ENCODE measurements around the gene MRPS34.
A peak's percentile ranks its signal among the peaks of the same experiment; 100 is the strongest.

Gene MRPS34

DNA sequence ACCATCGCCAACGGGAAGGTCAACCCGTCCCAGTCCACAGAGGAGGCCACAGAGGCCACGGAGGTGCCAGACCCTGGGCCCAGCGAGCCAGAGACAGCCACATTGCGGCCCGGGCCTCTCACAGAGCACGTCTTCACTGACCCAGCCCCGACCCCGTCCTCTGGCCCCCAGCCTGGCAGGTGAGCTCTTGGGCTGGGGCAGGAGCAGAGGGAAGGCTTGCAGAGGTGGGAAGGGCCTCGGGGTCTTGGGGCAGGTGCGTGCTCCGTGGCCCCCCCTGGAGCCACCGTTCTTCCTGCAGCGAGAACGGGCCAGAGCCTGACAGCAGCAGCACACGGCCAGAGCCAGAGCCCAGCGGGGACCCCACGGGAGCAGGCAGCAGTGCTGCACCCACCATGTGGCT lies 6.7 kb downstream of the MRPS34 start:
- no peak for TF ChIP-seq POLR2A (IDR thresholded peaks at IDR 0.05; ENCODE audit: low read length)
- TF ChIP-seq GATA1 (IDR thresholded peaks at IDR 0.05; ENCODE audit: low read depth, low read length): no peak
- DNase-seq: no peak

- no peak for DNase-seq
- TF ChIP-seq GATA1 (IDR thresholded peaks at IDR 0.05; ENCODE audit: low read depth, low read length): no peak
- no peak for TF ChIP-seq POLR2A (IDR thresholded peaks at IDR 0.05; ENCODE audit: low read length)
Observed at GRCh38 chr16:1765826-1766225, 7.1 kb downstream of the MRPS34 start.

DNA sequence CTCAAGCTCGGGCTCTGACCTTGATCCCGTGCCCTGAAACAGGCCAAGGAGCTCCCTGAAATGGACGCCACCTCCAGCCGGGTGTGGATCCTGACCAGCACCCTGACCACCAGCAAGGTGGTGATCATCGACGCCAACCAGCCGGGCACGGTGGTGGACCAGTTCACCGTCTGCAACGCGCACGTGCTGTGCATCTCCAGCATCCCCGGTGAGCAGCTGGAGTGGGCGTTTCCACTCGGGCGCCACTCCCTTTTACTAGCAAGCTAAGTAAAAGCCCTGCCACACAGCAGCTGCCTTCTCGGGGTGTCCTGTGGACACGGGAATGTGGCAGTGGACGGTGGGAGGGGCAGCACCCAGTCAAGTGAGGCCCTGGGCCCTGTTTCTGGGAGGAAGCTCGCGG lies 8.0 kb downstream of the MRPS34 start:
- DNase-seq: no peak
- no peak for TF ChIP-seq POLR2A (IDR thresholded peaks at IDR 0.05; ENCODE audit: low read length)
- TF ChIP-seq GATA1 (IDR thresholded peaks at IDR 0.05; ENCODE audit: low read depth, low read length): no peak

- TF ChIP-seq GATA1 (IDR thresholded peaks at IDR 0.05; ENCODE audit: low read depth, low read length): no peak
- no peak for TF ChIP-seq POLR2A (IDR thresholded peaks at IDR 0.05; ENCODE audit: low read length)
- peak; percentile 30 to 38 for DNase-seq
Observed at GRCh38 chr16:1763521-1764511, 9.1 kb downstream of the MRPS34 start.

- DNase-seq: no peak
- TF ChIP-seq POLR2A (IDR thresholded peaks at IDR 0.05; ENCODE audit: low read length) (no peak), GATA1 (IDR thresholded peaks at IDR 0.05; ENCODE audit: low read depth, low read length) (no peak)
Observed at GRCh38 chr16:1762879-1763520, 9.9 kb downstream of the MRPS34 start.

- TF ChIP-seq POLR2A (IDR thresholded peaks at IDR 0.05; ENCODE audit: low read length): no peak
- no peak for TF ChIP-seq GATA1 (IDR thresholded peaks at IDR 0.05; ENCODE audit: low read depth, low read length)
Observed at GRCh38 chr16:1762196-1762878, 10.6 kb downstream of the MRPS34 start.

DNA sequence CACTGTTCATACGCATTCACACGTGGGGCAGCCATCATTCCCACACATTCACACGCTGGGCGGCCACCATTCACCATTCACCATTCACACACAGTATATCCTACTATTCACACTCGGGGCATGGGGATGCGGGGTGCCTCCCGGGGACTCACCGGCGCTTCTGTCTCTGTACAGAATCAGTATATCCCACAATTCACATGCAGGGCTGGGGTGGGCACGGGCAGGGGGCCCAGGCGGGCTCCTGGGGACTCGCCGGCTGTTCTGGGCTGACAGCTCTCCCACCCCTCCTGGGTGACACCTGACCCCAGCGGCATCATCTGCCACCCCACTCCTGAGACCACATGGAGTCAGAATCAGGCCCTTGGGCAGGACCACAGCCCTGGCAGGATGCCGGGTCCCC lies 11.2 kb downstream of the MRPS34 start:
- no peak for DNase-seq
- no peak for TF ChIP-seq POLR2A (IDR thresholded peaks at IDR 0.05; ENCODE audit: low read length)
- no peak for TF ChIP-seq GATA1 (IDR thresholded peaks at IDR 0.05; ENCODE audit: low read depth, low read length)

More at GRCh38 chr16:1762196-1762878, 10.6 kb downstream of the MRPS34 start:
- DNase-seq: no peak

DNA sequence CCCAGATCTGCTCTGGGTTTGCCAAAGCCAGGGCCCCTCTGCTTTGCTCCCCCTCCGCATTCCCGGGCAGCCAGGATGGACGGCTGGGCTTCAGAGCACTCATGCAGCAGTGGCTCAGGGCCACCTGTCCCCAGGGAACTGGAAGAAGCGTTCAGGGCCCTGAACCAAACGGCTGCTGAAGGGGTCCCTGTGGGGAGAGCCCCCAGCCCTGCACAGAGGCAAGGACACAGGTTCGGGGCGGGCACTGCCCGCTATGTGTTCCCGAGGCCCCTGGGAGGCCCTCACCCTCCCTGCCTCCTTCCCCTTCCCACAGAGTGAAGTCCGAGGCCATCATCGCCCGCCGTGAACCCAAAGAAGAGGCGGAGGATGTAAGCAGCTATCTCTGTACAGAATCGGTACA lies 12.0 kb downstream of the MRPS34 start:
- DNase-seq: no peak
- TF ChIP-seq GATA1 (IDR thresholded peaks at IDR 0.05; ENCODE audit: low read depth, low read length): no peak
- TF ChIP-seq POLR2A (IDR thresholded peaks at IDR 0.05; ENCODE audit: low read length): no peak

DNA sequence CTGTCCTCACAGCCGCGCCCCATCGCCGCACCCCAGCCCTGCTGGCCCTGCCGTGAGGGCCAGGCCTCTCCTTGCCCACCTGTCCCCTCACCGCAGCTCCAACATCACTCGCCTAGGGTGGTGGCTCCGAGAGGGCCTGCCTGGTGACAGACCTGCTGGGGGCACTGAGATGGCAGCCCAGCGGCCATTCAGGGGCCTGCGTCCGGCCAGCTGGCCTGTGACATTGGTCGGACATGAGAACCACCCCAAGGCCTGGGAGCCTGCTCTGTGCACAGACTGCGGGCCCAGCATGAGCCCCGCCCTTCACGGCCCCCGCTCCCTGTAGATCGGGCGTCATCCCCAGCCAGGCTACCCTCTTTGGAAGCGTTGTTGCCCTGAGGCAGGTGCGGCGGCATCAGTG lies 13.4 kb downstream of the MRPS34 start:
- TF ChIP-seq POLR2A (IDR thresholded peaks at IDR 0.05; ENCODE audit: low read length) (no peak), GATA1 (IDR thresholded peaks at IDR 0.05; ENCODE audit: low read depth, low read length) (no peak)
- DNase-seq: no peak

GRCh38 chr16:1758923-1759322 lies 14.0 kb downstream of the MRPS34 start:
- DNase-seq: no peak
- TF ChIP-seq POLR2A (IDR thresholded peaks at IDR 0.05; ENCODE audit: low read length): no peak
- no peak for TF ChIP-seq GATA1 (IDR thresholded peaks at IDR 0.05; ENCODE audit: low read depth, low read length)

DNA sequence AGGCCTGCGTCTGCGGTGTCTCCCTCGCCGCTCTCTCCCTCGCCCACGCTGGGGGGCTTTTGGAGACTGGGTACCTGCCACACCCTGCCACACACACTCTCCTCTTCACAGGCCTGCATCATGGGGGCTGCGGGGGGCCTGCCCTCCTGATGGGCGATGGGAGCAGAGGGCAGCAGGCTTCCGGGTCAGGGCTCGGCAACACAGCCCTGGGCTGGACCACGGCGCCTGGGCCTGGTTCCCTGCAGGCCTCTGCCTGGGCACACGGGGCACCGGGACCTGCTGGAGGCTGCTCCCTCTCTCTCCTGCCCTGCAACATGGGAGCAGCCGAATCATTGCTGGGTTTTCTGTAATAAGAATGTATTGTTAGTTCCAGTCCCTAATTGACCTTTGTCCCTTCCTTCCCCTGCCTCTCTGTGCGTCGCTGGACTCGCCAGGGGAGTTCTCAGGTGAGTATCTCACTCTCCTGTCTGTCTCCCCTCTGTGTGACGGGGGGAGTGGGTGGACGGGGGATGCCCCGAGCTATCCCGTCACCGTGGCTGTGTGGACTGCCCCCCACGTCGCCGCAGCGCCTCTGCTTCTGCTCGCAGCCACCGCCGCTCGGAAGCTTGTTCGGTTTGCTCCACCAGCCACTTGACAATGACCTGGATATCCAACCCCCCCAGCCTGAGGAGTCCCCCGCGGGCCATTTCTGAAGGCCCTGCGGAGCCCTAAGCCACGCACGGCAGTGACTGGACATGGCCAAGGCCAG lies 15.0 kb downstream of the MRPS34 start:
- no peak for DNase-seq
- TF ChIP-seq GATA1 (IDR thresholded peaks at IDR 0.05; ENCODE audit: low read depth, low read length): no peak
- TF ChIP-seq POLR2A (IDR thresholded peaks at IDR 0.05; ENCODE audit: low read length): no peak

DNA sequence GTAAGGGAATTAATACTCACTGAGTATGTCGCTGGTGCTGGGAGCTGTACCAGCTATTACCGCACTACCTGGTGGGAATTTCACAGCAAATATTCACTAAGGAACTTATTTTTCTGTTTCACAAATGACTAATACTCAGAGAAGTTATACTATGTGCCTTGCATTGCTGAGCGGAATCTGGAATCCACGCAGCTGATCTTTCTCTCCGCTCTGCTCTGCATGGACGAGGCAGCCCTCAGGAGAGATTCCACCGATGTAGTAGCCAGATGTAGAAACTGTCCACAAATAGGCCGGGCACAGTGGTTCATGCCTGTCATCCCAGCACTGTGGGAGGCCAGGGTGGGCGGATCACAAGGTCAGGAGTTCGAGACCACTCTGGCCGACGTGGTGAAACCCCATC lies 18.7 kb downstream of the MRPS34 start:
- TF ChIP-seq POLR2A (IDR thresholded peaks at IDR 0.05; ENCODE audit: low read length) (no peak), GATA1 (IDR thresholded peaks at IDR 0.05; ENCODE audit: low read depth, low read length) (no peak)
- DNase-seq: no peak

DNA sequence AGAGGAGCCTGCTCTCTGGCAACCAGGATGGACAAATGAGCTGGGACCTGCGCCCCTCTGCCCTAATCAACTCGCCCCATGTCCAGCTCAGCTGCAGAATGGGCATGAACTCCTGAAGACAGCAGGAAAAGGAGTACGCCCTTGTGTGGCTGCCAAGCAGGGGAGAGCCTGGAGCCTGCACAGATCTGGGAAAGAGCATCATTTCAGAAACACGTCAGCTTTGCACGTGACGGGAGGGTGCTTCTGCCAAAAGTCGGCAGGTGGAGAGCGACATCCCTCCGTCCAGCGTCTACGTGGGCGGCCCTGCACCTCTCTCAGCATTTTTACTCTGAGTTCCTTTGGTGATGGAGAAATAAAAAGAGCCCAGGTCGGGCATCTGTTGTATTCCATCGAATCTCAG lies 20.1 kb downstream of the MRPS34 start:
- no peak for TF ChIP-seq GATA1 (IDR thresholded peaks at IDR 0.05; ENCODE audit: low read depth, low read length)
- no peak for TF ChIP-seq POLR2A (IDR thresholded peaks at IDR 0.05; ENCODE audit: low read length)
- no peak for DNase-seq

Data from erythroblast (primary cell).